NCI-H1694 treated with DMSO at 0.1 percent for 48 hours (cell line): ENCODE measurements around the gene INPP5E.
"Not testable (repeated sequence)": the region's sequence is repeated elsewhere in the genome, so short reads cannot be mapped to it uniquely, and the experiment has no call there.

Source experiments
- DNase-seq: peaks from one replicate; lab custom pipeline; 2025; lab: John Stamatoyannopoulos, UW

Gene INPP5E

DNA sequence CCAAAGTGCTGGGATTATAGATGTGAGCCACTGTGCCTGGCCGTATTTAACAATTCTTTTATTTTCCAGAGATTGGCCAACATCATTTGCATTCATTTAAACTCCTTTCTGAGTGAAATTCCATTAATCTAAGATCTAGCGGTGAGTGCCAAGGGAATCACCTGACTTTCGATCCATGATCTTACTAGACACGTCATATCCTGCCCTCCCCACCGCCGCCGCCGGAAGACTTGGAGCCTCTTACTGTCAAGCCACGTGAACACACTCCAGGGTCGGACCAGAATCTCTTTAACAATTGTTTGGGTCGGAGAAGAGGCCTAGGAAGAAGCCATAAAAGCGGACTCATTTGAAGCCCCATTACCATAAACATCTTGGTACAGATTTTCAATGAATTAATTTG lies 12.9 kb downstream of the INPP5E start:
- DNase-seq: no peak

DNA sequence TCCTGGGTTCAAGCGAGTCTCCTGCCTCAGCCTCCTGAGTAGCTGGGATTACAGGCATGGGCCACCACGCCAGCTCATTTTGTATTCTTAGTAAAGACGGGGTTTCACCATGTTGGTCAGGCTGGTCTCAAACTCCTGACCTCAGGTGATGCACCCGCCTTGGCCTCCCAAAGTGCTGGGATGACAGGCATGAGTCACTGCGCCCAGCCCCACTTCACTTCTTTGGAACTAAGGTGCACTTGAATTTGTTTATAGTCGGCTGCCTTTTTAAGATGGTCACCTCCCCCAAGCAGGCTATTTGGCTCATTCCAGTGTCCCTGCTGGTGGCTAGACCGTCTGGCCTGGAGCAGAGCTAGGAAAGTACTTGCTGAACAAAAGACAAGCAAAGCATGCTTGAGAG lies 14.3 kb downstream of the INPP5E start:
- DNase-seq: not testable (repeated sequence)

DNA sequence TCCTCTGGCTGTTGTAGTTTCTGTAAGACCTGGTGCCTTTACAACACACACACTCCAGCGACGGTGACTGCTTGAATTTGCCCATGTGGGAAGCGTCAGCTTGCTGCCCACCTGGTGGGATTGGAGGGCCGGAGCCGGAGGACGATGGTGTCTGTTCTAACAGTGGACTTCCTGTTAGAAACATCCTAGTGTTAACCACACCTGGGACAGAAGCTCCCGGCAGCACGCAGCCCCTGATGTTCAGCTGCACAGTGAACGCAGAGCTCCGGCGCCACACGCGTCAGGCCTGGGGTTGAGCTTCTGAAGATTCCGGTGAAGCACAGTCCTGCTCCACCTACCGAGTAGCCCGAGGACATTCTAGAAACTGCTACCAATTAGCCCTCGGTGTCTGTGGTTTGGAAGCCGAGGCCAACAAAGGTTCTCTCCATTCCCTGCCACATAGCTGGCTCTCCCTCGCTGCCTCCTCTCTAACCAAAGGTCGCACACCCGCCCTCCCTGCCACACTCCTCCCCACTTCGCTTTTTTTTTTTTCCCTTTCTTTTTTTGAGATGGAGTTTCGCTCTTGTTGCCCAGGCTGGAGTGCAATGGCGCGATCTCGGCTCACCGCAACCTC lies 14.8 kb downstream of the INPP5E start:
- no peak for DNase-seq

DNA sequence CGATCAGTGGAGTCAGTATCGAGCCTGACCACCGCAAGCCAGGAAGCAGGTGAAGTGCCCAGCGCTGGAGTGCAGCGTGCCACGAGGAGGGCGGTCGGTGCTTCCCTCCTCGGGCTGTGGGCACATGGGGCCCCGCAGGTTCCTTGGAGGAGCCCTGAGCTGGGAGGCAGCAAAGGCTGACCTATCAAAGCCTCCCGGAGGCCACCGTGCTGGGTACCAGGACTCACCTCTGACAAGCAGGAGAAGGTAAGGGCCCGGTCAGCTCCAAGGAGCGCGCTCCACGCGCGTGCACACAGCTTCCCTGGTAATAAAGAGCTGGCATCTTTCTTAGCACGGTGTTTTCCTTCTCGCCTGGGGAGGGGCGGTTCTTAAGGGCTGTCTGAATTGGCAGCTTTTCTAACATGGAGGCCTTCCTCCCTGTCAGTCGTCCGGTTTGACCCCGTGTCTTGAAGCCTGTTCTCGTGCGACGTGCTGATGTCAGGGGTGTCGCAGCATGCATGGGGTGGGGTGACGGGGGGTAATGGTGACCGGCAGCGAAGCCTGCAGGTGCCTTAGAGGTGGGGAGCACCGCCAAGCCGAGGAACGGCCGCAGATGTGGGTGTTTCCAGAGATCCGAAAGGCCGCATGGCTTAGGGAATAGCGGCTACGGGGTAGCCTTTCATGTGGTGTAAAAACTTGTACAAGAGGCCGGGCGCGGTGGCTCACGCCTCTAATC lies 16.1 kb downstream of the INPP5E start:
- DNase-seq: no peak

DNA sequence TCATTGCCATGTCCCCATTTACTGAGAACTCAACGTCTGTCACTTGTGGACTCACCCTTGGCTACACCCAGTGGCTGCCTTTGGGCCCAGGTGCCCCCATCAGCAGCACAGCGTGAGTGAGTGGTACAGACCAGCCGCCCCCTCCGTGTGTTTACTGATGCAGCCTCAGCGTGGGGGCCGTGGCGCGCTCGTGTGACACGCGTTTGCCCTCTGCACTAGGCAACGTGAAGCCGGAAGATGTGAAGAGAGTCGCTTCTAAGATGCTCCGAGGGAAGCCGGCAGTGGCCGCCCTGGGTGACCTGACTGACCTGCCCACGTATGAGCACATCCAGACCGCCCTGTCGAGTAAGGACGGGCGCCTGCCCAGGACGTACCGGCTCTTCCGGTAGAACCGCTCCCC lies 16.8 kb downstream of the INPP5E start:
- no peak for DNase-seq

DNA sequence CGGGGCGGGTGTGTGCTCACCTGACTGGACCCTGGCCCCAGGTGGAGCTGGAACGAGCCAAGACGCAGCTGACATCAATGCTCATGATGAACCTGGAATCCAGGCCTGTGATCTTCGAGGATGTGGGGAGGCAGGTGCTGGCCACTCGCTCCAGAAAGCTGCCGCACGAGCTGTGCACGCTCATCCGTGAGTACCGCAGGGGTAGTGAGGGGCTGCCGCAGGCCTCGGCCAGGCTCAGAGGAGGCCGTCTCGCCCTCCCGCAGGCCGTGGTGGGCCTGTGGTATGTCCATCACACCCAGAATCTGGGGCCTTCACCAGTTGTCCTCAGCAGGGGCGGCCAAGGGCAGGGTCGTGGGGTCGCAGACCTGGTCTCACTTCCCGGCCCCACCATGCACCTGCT lies 17.9 kb downstream of the INPP5E start:
- no peak for DNase-seq

DNA sequence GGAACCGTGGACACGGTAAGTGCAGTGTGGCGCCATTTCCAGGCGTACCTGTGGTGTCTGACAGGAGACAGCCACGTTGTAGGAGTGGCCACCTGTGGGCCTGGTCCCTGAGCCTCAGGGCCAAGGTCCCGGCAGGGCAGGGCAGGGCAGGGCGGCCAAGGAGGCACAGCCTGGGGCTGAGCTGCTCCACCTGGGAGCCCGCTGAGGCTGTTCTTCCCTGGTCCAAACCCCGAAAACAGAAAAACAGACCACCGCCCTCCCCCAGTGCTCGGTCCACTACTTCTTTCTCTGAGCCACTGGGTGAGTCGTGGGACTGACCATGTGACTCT lies 20.6 kb downstream of the INPP5E start:
- DNase-seq: no peak

DNA sequence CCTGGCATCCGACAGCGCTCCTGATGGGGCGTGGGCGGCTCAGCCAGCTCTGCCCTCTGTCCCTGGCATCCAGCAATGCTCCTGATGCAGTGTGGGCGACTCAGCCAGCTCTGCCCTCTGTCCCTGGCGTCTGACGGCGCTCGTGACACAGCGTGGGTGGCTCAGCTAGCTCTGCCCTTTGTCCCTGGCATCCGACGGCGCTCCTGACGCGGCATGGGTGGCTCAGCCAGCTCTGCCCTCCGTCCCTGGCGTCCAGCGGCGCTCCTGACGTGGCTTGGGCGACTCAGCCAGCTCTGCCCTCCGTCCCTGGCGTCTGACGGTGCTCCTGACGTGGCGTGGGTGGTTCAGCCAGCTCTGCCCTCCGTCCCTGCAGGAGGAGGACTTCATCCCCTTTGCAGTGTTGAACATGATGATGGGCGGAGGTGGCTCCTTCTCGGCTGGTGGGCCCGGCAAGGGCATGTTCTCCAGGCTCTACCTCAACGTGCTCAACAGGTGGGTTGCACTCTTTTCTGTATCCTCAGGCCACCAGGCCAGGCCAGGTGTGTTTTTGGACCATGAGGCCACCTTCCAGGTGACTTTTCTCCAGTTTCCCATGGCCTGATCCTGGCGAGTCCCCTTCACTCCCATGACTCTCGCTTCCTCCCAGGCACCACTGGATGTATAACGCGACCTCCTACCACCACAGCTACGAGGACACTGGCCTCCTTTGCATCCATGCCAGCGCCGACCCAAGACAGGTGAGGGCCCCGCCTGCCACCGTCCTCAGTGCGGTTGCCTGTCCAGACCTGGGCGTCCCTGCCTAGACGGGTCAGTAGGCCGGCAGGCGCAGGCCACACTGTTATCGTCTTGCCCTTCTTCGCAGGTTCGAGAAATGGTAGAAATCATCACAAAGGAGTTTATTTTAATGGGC lies 21.2 kb downstream of the INPP5E start:
- no peak for DNase-seq

DNA sequence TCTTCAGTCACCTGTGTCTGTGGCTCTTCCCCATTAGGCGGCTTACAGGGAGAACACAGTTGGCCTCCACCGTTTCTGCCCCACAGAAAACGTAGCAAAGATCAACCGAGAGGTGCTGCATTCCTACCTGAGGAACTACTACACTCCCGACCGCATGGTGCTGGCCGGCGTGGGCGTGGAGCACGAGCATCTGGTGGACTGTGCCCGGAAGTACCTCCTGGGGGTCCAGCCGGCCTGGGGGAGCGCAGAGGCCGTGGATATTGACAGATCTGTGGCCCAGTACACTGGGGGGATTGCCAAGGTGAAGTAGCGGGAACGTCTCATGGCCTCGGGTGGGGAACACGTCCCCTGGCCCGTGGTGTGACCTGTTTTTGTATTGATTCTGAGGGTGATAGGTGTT lies 22.7 kb downstream of the INPP5E start:
- no peak for DNase-seq

DNA sequence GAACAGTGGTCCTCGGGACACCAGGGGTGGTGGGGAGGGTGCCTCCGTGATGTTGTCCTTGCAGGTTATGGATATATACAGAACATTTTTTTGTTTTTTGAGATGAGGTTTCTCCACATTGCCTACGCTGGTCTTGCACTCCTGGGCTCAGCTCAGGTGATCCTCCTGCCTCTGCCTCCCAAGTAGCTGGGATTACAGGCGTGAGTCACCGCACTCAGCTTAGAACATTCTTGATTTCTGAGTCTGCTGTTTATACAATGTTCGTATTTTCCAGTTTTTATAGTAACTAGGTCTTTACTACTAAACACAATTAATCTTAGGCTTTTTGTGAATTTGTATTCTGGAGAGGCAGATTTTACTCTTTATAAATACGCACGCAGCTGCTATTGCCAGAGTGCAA lies 23.2 kb downstream of the INPP5E start:
- DNase-seq: no peak

DNA sequence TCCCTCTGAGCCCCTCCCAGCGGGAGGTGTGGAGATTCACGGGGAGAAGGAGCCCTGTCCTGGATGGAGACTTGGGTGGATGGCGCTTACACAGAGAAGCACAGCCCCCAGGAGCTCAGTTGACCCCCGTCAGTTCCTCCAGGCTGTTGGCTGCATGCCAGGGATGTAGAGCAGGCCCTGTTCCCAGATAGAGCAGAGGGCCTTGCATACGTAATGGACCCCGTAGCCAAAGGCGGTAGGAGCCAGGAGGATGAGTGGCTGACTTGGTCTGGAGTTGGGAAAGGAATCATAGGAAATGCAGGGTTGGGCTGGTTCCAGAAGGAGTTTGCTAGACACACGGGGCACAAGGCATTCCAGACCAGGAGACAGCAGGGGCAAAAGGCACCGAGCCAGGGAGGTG lies 26.7 kb downstream of the INPP5E start:
- DNase-seq: no peak

DNA sequence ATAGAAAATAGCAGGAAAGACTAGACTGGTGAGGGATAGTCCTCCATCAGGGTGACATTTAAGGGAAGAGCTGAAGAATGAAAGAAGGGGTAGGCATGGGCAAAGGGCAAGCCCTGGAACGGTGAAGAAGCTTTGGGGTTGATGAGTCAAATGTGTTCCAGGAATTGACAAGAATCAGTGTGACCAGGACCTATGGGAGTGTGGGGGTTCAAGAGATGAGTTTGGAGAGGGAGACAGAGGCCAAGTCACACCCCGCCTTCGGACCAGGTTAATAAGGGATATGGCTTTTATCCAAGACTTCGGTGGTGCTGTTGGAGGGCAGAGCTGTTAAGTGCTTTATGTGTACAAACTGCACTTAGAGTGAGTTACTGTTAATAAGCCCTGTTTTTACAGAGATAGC lies 28.3 kb downstream of the INPP5E start:
- no peak for DNase-seq

DNA sequence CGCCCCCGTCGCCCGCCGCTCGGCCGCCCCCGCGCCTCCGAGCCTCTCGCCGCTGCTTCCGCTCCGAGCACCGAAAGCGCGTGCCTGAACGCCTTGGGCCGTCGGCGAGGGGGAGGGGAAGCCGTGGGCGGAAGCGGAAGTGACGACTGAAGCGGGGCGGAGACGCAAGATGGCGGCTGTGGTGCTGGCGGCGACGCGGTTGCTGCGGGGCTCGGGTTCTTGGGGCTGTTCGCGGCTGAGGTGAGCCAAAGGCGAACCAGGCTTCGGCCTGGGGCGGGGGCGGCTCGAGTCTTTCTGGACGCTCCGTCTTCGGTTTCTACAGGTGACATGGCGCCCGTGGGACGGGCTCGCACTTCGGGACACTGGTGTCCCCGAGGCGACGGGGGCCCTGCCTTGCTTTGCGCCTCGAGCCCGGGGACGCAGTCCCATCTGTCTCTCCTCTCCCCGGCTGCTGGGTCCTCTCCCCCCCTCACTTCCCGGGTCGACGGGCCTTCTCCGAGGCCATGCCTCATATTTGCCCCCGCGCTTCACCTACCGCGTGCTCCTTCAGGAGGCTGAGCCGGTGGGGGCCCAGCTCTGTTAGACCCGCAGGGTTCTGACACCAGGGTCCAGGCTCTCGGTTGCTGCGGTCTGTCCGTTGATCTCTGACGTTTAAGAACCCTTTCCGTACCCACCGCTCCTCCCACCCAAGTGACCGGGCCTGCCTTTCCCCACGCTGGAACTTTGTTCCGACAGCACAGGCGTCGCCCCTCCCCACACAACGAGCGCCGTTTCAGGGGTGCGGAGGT lies 29.0 kb downstream of the INPP5E start, which contains the start of the genes ENTR1 and PMPCA:
Gene ENTR1 (minus strand): TSS at position 115 of the 788 bp plus-strand sequence. CDS start 217 bp downstream, outside the sequence.
Gene PMPCA (plus strand): TSS at position 159 of the 788 bp plus-strand sequence. CDS start 11 bp downstream, at position 170.
- DNase-seq: peak; percentile 55

DNA sequence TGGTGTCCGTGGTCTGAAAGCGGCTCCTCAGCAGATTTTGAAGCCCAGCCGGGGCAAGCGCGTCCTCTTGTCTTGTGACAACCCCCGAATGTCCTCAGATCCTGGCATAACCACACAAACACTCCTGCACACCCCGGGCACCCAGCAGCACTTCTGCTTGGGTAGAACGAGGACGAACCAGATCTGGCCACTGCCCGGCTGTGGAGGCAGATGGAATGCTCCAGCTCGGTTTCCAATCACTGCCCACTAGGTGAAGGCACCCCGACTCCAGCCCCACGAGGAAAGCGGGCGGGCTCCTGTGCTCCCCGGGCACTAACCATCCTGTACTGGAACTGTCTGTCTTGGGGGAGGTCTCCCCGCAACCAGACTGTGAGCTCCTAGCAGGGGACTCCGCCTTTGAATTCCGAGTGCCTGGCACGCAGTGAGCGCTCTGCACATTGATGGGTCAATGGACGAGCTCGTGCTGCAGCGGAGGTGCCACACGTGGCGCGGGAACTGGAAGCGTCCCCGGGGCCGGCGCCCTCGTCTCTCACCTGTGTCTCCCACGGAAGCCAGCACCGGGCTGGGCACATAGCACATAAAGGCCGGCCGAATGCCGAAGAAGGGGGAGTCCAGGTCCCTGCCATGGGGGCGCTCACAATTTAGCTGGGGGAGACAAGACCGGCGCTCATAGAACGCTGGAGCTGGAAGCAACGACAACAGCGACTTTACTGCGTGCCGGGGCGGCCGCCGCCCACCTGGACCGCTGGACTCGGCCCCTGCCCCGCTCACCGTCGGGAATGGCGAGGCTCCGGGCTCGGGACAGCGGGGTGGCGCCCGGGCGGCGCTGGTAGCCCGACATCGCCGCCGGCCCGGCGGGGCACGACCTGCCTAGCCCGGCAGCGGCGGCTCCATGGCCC lies 29.8 kb downstream of the INPP5E start:
- no peak for DNase-seq

DNA sequence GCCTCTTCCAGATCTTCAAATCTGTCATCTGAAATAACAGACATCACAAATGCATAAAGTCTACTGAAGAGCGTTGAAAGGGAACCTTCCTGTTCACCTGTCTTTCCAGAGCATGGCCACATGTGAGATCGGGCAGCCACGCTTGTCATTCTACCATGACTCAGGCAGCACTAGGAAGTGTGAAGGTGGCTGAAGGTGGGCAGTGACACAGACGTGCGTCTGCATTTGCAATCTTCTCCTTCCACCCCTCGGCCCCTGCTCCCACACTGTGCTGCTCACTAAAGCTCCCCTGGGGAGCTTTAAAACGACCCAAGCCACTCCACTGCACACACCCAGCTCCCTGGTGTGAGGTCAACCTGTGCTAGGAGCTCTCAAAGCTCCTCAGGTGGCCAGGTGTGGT lies 31.7 kb downstream of the INPP5E start:
- no peak for DNase-seq

DNA sequence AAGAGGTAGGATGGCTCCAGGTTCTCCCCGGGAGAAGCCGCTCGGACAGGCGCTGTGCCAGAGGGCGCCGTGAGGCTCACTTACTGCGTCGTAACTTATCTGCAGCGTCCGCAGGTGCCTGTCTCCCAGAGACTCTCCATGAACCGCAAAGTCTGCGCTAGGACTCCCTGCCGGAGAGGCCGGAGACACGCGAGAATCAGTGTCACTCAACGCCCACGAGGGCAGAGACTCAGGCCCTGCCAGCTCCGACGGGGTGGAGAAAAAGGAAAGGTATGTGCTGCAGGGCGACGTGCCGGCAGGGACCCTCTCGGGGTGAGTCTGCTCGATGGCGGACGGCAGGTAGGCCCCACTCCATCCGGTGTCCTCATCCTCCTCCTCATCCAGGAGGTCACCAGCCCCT lies 32.6 kb downstream of the INPP5E start:
- not testable (repeated sequence) for DNase-seq

DNA sequence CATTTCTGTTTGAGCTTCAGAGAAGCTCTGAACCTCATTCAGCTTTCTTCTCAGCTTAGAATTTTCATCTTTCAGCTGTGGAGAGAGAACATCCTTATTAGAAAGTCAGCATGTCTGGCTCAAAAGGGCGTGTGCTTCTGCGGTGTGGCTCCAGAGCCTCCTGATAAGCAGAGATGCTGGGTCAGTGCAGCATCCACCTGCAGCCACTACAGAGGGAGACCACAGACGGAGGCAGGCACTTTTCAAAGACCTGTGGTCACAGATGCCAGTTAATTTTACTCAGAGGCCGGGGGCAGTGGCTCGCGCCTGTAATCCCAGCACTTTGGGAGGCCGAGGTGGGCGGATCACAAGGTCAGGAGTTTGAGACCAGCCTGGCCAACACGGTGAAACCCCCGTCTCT lies 33.7 kb downstream of the INPP5E start:
- DNase-seq: not testable (repeated sequence)

DNA sequence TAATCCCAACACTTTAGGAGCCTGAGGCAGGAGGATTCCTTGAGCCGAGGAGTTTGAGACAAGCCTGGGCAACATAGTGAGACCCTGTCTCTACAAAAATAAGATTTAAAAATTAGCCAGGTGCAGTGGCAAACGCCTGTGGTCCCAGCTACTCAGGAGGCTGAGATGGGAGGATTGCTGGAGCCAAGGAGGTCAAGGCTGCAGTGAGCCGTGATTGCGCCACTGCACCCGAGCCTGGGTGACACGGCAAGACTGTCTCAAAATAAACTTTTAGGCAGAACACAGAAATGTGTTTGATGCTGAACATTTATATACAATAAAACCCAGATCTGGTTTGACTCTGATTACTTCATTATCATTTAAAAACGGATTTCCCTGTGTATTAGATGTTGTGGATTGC lies 34.2 kb downstream of the INPP5E start:
- DNase-seq: no peak

DNA sequence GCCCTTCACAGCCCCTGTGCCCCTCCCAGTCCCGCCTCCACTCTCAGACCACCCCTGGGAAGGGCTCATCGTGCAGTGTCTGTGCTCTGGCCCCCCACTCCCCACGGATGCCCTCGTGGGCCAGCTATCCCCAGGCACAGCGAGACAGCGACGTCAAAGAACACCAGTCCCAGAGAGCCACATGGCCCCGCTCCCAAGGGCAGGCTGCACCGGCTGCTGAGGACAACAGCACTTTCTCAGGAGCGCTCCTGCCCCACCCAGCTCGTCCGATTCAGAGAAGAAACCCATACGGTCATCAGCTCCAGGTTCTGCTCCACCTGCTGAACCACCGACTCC lies 34.9 kb downstream of the INPP5E start:
- no peak for DNase-seq

DNA sequence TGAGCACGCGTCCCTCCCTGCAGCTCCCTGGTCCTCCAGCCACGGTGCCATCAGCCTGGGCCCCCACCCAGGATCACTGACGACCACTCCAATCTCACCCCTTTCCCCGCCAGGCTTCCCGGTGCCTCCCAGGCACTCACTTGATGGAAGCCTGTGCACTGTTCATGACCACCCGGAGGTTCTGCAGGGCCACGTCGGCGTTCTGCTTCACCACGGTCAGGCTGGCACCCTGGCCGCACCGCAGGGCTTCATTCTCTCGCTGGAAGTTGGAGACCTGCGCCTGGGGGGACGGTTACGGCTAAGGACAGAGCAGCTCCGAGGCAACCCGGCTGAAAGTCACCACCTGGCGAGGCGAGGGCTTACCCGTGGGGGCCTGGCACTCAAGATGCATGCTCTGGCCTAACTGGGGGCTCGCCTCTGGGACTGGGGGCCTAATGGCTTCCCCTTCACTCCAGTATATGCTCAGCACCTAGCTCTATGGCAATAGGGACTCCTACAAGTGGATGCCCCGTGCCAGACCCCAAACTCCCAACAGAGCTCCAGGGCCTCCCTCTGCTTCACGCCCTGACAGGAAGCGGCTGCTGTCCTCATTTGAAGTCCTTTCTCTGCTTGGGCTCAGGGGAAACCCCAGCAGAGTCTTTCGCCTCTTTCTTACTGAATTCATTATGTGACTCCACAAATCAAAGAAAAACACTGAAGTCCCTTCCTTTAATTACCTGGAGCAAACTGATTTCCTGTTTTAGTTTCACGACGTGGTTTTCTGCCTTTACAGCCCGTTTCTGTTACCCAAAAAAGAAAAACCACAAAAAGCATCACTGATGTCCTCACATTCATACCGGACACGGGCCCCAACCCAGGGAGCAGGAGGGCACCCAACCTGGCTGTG lies 35.5 kb downstream of the INPP5E start:
- DNase-seq: no peak
